ENCODE results near the gene AQP2.

DNA sequence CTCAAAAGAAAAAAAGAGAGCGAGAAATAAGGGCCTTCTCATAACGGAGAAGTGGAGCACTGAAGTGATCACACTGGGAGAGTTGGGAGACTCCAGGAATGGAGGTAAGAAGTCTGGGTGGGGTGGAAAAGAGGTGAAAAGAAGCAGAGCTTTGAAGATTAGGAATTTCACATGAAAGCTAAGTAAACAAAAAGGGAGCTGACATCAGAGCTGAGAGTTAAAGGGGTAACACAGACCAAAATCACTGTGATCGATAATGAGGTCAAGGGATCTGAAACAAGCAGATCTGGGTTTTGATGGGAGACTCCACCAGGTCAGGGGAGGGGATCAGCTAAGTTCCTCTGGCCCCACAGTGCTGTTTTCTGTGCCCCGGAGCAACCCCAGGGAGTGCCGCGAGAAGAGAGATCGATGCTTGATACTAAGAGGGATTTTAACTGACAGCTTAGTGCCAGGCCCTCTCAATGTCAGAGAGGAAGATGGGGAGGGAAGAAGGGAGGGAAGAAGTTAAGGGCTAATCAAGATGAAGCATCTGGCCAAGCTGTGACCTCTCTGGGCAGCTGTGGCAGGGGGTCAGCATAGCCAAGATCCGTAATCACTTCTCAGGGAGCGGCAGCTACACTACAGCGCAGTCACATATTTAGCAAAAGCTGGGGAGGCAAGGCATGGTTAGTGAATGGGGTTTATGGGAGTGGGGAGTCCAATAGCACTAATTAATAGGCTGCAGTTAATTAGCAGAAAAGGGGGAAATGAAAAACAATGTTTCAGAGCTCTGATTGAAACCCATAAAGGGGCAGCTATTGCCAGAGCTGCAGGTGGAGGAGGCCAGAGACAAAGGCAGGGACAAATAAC lies 30.2 kb downstream of the AQP2 start:
- TF ChIP-seq, protein P1, sequence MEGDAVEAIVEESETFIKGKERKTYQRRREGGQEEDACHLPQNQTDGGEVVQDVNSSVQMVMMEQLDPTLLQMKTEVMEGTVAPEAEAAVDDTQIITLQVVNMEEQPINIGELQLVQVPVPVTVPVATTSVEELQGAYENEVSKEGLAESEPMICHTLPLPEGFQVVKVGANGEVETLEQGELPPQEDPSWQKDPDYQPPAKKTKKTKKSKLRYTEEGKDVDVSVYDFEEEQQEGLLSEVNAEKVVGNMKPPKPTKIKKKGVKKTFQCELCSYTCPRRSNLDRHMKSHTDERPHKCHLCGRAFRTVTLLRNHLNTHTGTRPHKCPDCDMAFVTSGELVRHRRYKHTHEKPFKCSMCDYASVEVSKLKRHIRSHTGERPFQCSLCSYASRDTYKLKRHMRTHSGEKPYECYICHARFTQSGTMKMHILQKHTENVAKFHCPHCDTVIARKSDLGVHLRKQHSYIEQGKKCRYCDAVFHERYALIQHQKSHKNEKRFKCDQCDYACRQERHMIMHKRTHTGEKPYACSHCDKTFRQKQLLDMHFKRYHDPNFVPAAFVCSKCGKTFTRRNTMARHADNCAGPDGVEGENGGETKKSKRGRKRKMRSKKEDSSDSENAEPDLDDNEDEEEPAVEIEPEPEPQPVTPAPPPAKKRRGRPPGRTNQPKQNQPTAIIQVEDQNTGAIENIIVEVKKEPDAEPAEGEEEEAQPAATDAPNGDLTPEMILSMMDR (conservative IDR thresholded peaks at IDR 0.05; ENCODE audit: low read length): no peak
- TF ChIP-seq EZH2phosphoT487 (IDR thresholded peaks at IDR 0.05; ENCODE audit: borderline replicate concordance, low read depth, low read length): no peak
